ENCODE results near the gene BBS5. TPM values are rescaled to one million over a fixed set of nuclear protein-coding genes. Genes with fewer than 3 reads are reported as not detected.
"Not testable (repeated sequence)": the region's sequence is repeated elsewhere in the genome, so short reads cannot be mapped to it uniquely, and the experiment has no call there.

The BBS5 gene
- total RNA-seq, 8 experiments from 2014 or later: 4.4 to 15.5 (median 6.4) TPM

GRCh38 chr2:169493360-169493759 lies 14.1 kb downstream of the BBS5 start:
- Histone ChIP-seq H3K27ac (no peak overlapping the region), H3K4me1 (replicated peaks in 1 of 2) (no peaks in the 10 kb centered on the region), H3K4me3 (no peak overlapping the region)
- in situ Hi-C loops (cut with MboI; ENCODE audit: low pct_unique_long_range_greater_than_20kb in 2 of 9, low sequenced_read_pairs in 9 of 9, unreplicated experiment in 9 of 9): no loop called here
- ATAC-seq (replicated peaks in 6 of 8): no peak
- 60 to 100% (median 93%) methylated on average over 1 to 2 of the region's 2 CpGs; no CpG with 5 or more reads in 1 of the 10 experiments for WGBS, 10 experiments

- Histone ChIP-seq H3K4me3 (no peak overlapping the region), H3K27ac (no peak overlapping the region), H3K4me1 (replicated peaks in 1 of 2) (no peaks in the 10 kb centered on the region)
- WGBS, 10 experiments: 80 to 100% (median 94%) methylated on average over 1 to 4 of the region's 5 CpGs; no CpG with 5 or more reads in 2 of the 10 experiments
- ATAC-seq (replicated peaks in 6 of 8): no peak
- in situ Hi-C loops (cut with MboI; ENCODE audit: low pct_unique_long_range_greater_than_20kb in 2 of 9, low sequenced_read_pairs in 9 of 9, unreplicated experiment in 9 of 9): no loop called here
Observed at GRCh38 chr2:169495310-169495928, 16.1 kb downstream of the BBS5 start.

GRCh38 chr2:169504651-169505050 lies 25.4 kb downstream of the BBS5 start:
- Histone ChIP-seq H3K4me1 (replicated peaks in 1 of 2) (no peaks in the 10 kb centered on the region), H3K4me3 (no peak overlapping the region), H3K27ac (no peak overlapping the region)
- no peak for ATAC-seq (replicated peaks in 6 of 8)
- WGBS, 10 experiments: 93 to 100% (median 99%) methylated on average over 1 to 10 of the region's 19 CpGs; no CpG with 5 or more reads in 4 of the 10 experiments
- in situ Hi-C loops (cut with MboI; ENCODE audit: low pct_unique_long_range_greater_than_20kb in 2 of 9, low sequenced_read_pairs in 9 of 9, unreplicated experiment in 9 of 9): no loop called here

- Histone ChIP-seq H3K27ac (no peak overlapping the region), H3K4me3 (no peak overlapping the region)
- ATAC-seq (replicated peaks in 6 of 8): peak in 4 of 8 experiments; percentile 19 to 47 (median 28)
Observed at GRCh38 chr2:169507698-169508097, 28.4 kb downstream of the BBS5 start.

GRCh38 chr2:169509298-169509885 lies 30.1 kb downstream of the BBS5 start, which contains the start of gene KLHL41:
Gene KLHL41, plus strand, starts transcription at chr2:169509702. Its CDS starts 77 bp downstream, at chr2:169509779.
- Histone ChIP-seq H3K27ac (no peak within 1 kb of the TSS), H3K4me1 (replicated peaks in 1 of 2) (no peaks in the 10 kb centered on the region), H3K4me3 (no peak within 1 kb of the TSS)
- in situ Hi-C loops (cut with MboI; ENCODE audit: low pct_unique_long_range_greater_than_20kb in 2 of 9, low sequenced_read_pairs in 9 of 9, unreplicated experiment in 9 of 9): no loop called here
- ATAC-seq (replicated peaks in 6 of 8): peak in 2 of 8 experiments; percentile 39 to 53
- WGBS, 10 experiments: 17 to 87% (median 42%) methylated on average over 1 to 4 of the region's 4 CpGs; no CpG with 5 or more reads in 1 of the 10 experiments

More at GRCh38 chr2:169507698-169508097, 28.4 kb downstream of the BBS5 start:
- in situ Hi-C loops (cut with MboI; ENCODE audit: low pct_unique_long_range_greater_than_20kb in 2 of 9, low sequenced_read_pairs in 9 of 9, unreplicated experiment in 9 of 9): no loop called here
- no peaks in the 10 kb centered on the region for H3K4me1 ChIP-seq (replicated peaks in 1 of 2)

- in situ Hi-C loops (cut with MboI; ENCODE audit: low pct_unique_long_range_greater_than_20kb in 2 of 9, low sequenced_read_pairs in 9 of 9, unreplicated experiment in 9 of 9): no loop called here
- WGBS, 10 experiments: 84 to 100% (median 94%) methylated on average over 1 to 8 of the region's 8 CpGs
- no peak overlapping the region for H3K27ac ChIP-seq
- H3K4me1 ChIP-seq (replicated peaks in 1 of 2): no peaks in the 10 kb centered on the region
- ATAC-seq (replicated peaks in 6 of 8): no peak
- H3K4me3 ChIP-seq: no peak overlapping the region
Observed at GRCh38 chr2:169509955-169510354, 30.7 kb downstream of the BBS5 start.

GRCh38 chr2:169510496-169510895 lies 31.2 kb downstream of the BBS5 start:
- Histone ChIP-seq H3K4me1 (replicated peaks in 1 of 2) (no peaks in the 10 kb centered on the region), H3K27ac (no peak overlapping the region), H3K4me3 (no peak overlapping the region)
- in situ Hi-C loops (cut with MboI; ENCODE audit: low pct_unique_long_range_greater_than_20kb in 2 of 9, low sequenced_read_pairs in 9 of 9, unreplicated experiment in 9 of 9): no loop called here
- 66 to 100% (median 89%) methylated on average over 1 to 4 of the region's 4 CpGs; no CpG with 5 or more reads in 3 of the 10 experiments for WGBS, 10 experiments
- peak in 1 of 8 experiments; percentile 50 for ATAC-seq (replicated peaks in 6 of 8)

GRCh38 chr2:169511818-169512217 lies 32.5 kb downstream of the BBS5 start:
- no peak for ATAC-seq (replicated peaks in 6 of 8)
- in situ Hi-C loops (cut with MboI; ENCODE audit: low pct_unique_long_range_greater_than_20kb in 2 of 9, low sequenced_read_pairs in 9 of 9, unreplicated experiment in 9 of 9): no loop called here
- Histone ChIP-seq H3K27ac (no peak overlapping the region), H3K4me3 (no peak overlapping the region), H3K4me1 (replicated peaks in 1 of 2) (no peaks in the 10 kb centered on the region)
- 88 to 100% (median 100%) methylated on average over 1 of the region's 1 CpG; no CpG with 5 or more reads in 4 of the 10 experiments for WGBS, 10 experiments

- H3K4me3 ChIP-seq: no peak overlapping the region
- peak in 2 of 8 experiments; percentile 25 to 41 for ATAC-seq (replicated peaks in 6 of 8)
- whole genome bisulfite sequencing, 10 experiments: 55 to 100% (median 63%) methylated on average over 1 to 2 of the region's 2 CpGs
- in situ Hi-C loops (cut with MboI; ENCODE audit: low pct_unique_long_range_greater_than_20kb in 2 of 9, low sequenced_read_pairs in 9 of 9, unreplicated experiment in 9 of 9): no loop called here
- H3K4me1 ChIP-seq (replicated peaks in 1 of 2): no peaks in the 10 kb centered on the region
- H3K27ac ChIP-seq: no peak overlapping the region
Observed at GRCh38 chr2:169512525-169512924, 33.2 kb downstream of the BBS5 start.

GRCh38 chr2:169513094-169513493 lies 33.8 kb downstream of the BBS5 start:
- ATAC-seq (replicated peaks in 6 of 8): no peak
- in situ Hi-C loops (cut with MboI; ENCODE audit: low pct_unique_long_range_greater_than_20kb in 2 of 9, low sequenced_read_pairs in 9 of 9, unreplicated experiment in 9 of 9): no loop called here
- H3K4me1 ChIP-seq (replicated peaks in 1 of 2): no peaks in the 10 kb centered on the region
- no peak overlapping the region for H3K4me3 ChIP-seq
- no peak overlapping the region for H3K27ac ChIP-seq
- 100% methylated on average over 1 of the region's 1 CpG; no CpG with 5 or more reads in 5 of the 10 experiments for WGBS, 10 experiments

- H3K4me1 ChIP-seq (replicated peaks in 1 of 2): no peaks in the 10 kb centered on the region
- no peak for ATAC-seq (replicated peaks in 6 of 8)
- in situ Hi-C loops (cut with MboI; ENCODE audit: low pct_unique_long_range_greater_than_20kb in 2 of 9, low sequenced_read_pairs in 9 of 9, unreplicated experiment in 9 of 9): no loop called here
- WGBS, 10 experiments: 65 to 100% (median 85%) methylated on average over 1 to 3 of the region's 3 CpGs
- H3K4me3 ChIP-seq: no peak overlapping the region
- H3K27ac ChIP-seq: no peak overlapping the region
Observed at GRCh38 chr2:169513926-169514325, 34.6 kb downstream of the BBS5 start.

- H3K4me1 ChIP-seq (replicated peaks in 1 of 2); in situ Hi-C loops (cut with MboI; ENCODE audit: low pct_unique_long_range_greater_than_20kb in 2 of 9, low sequenced_read_pairs in 9 of 9, unreplicated experiment in 9 of 9); H3K27ac ChIP-seq; ATAC-seq (replicated peaks in 6 of 8); H3K4me3 ChIP-seq: not testable (repeated sequence)
- 66 to 100% (median 93%) methylated on average over 1 to 7 of the region's 7 CpGs for WGBS, 10 experiments
Observed at GRCh38 chr2:169514758-169515157, 35.5 kb downstream of the BBS5 start.

GRCh38 chr2:169516488-169516995 lies 37.2 kb downstream of the BBS5 start:
- H3K27ac ChIP-seq; in situ Hi-C loops (cut with MboI; ENCODE audit: low pct_unique_long_range_greater_than_20kb in 2 of 9, low sequenced_read_pairs in 9 of 9, unreplicated experiment in 9 of 9); ATAC-seq (replicated peaks in 6 of 8); H3K4me1 ChIP-seq (replicated peaks in 1 of 2); H3K4me3 ChIP-seq: not testable (repeated sequence)
- 80 to 98% (median 93%) methylated on average over 1 to 10 of the region's 10 CpGs; no CpG with 5 or more reads in 2 of the 10 experiments for WGBS, 10 experiments
